GM23248 (cell line): ENCODE data around the gene FAM163A.

Experiments
- EZH2 ChIP-seq: fragments of 200-600 bp; sonication (generic); IDR thresholded peaks from 2 replicates; pipeline ENCODE4 v1.6.1; 2018; ENCODE audit warnings: antibody characterized with exemption, mild to moderate bottlenecking; ENCODE audit not compliant: insufficient read depth, poor library complexity, severe bottlenecking
- EZH2phosphoT487 ChIP-seq: fragments of 200-600 bp; sonication (generic); IDR thresholded peaks from 2 replicates; pipeline ENCODE4 v1.6.1; 2018; ENCODE audit warnings: antibody characterized with exemption, moderate library complexity, mild to moderate bottlenecking, low read depth; ENCODE audit not compliant: insufficient read depth

GRCh38 chr1:179820226-179820970 lies 77.3 kb downstream of the FAM163A start:
- TF ChIP-seq EZH2, result no peak
- TF ChIP-seq EZH2phosphoT487, result no peak
